ENCODE data around the gene ABHD6. TPM values are rescaled to one million over a fixed set of nuclear protein-coding genes. Genes with fewer than 3 reads are reported as not detected.

Gene ABHD6
- total RNA-seq, 1 donor from 2014 or later, result 6.1 TPM

- intact Hi-C loops (cut with micrococcal nuclease), result loop anchor here (10.0 kb wide), 1 partner anchor 582 kb away; the partner anchor contains the start of gene SLMAP
Measured at GRCh38 chr3:58336135-58336882, 98.7 kb downstream of the ABHD6 start.

GRCh38 chr3:58337190-58337589, 99.6 kb downstream of the ABHD6 start:
- intact Hi-C loops (cut with micrococcal nuclease), result loop anchor here (10.0 kb wide), 1 partner anchor 582 kb away; the partner anchor contains the start of gene SLMAP

- intact Hi-C loops (cut with micrococcal nuclease), result loop anchor here (10.0 kb wide), 1 partner anchor 584 kb away; the partner anchor contains the start of gene SLMAP
Measured at GRCh38 chr3:58339146-58339545, 101.6 kb downstream of the ABHD6 start.

GRCh38 chr3:58340594-58341244, 103.1 kb downstream of the ABHD6 start:
- intact Hi-C loops (cut with micrococcal nuclease), result no loop called here

- intact Hi-C loops (cut with micrococcal nuclease), result no loop called here
Measured at GRCh38 chr3:58341376-58341775, 103.8 kb downstream of the ABHD6 start.

- intact Hi-C loops (cut with micrococcal nuclease), result no loop called here
Measured at GRCh38 chr3:58342676-58343075, 105.1 kb downstream of the ABHD6 start.

Other genes starting within 250 kb of the ABHD6 start
- 39.1 and 42.2 TPM in 2 replicates for gene FLNB, start 229.4 kb upstream of the ABHD6 start, total RNA-seq
- gene DNASE1L3, start 26.8 kb upstream of the ABHD6 start, total RNA-seq, result not detected in 2 replicates
- 18.0 and 19.6 TPM in 2 replicates for gene RPP14, start 68.5 kb downstream of the ABHD6 start, total RNA-seq
- 5.3 and 6.3 TPM in 2 replicates for gene HTD2, start 68.7 kb downstream of the ABHD6 start, total RNA-seq
- 55.1 and 58.3 TPM in 2 replicates for gene PXK, start 95.1 kb downstream of the ABHD6 start, total RNA-seq
- 63.8 and 68.7 TPM in 2 replicates for gene PDHB, start 196.0 kb downstream of the ABHD6 start, total RNA-seq

All from T-helper 1 cell treated with Interleukin-12 subunit alpha and Interleukin-12 subunit beta and Interleukin-4 antibody, amounts not matched to agents 30 ng/mL and 1 ng/mL, for 36 hours (primary cell).